Stimulated activated naive CD8-positive, alpha-beta T cell treated with anti-CD3 and anti-CD28 coated beads, Interleukin-15, amount 100 ng/mL, for 72 hours (primary cell): ENCODE results near the gene HDAC8.

Experiments used
- ATAC-seq: fragments of 150-1000 bp; cut with Tn5 transposase; 2 replicates; pipeline ENCODE4 v1.10.0; 2021; ENCODE audit warnings: mild to moderate bottlenecking, moderate library complexity
- DNase-seq, 2 donors: peaks; one replicate each; pipeline ENCODE4 v3.0.0; 2021 to 2022
- H3K27ac Mint-ChIP-seq, 2 donors: one replicate each; pipeline ENCODE4 v1.8.0; 2022; ENCODE audit warnings: mild to moderate bottlenecking in 2 of 2, mixed read lengths in 2 of 2, moderate library complexity in 2 of 2
- H3K27me3 Mint-ChIP-seq: one replicate; pipeline ENCODE4 v1.8.0; 2022; ENCODE audit warnings: mixed read lengths
- H3K4me1 Mint-ChIP-seq: one replicate; pipeline ENCODE4 v1.8.0; 2022; ENCODE audit warnings: mild to moderate bottlenecking, mixed read lengths
- H3K4me3 Mint-ChIP-seq, 2 donors: one replicate each; pipeline ENCODE4 v1.8.0; 2022; ENCODE audit warnings: mild to moderate bottlenecking in 2 of 2, mixed read lengths in 2 of 2, moderate library complexity in 1 of 2
- H3K9me3 Mint-ChIP-seq, 2 donors: one replicate each; pipeline ENCODE4 v1.8.0; 2022; ENCODE audit warnings: mixed read lengths in 2 of 2

Gene HDAC8

GRCh38 chrX:72280321-72280845, 292.3 kb downstream of the HDAC8 start:
- peaks cover 16% of the 10 kb centered on the region for H3K27me3 Mint-ChIP-seq
- no peaks in the 10 kb centered on the region for H3K4me1 Mint-ChIP-seq
- no peaks in the 10 kb centered on the region for H3K9me3 Mint-ChIP-seq
- no peak for DNase-seq
- ATAC-seq = no peak
- H3K27ac Mint-ChIP-seq = no peak overlapping the region
- H3K4me3 Mint-ChIP-seq = no peak overlapping the region
